CD4-positive, alpha-beta T cell (primary cell): ENCODE results near the gene B4GALT5. TPM values are rescaled to one million over a fixed set of nuclear protein-coding genes. Genes with fewer than 3 reads are reported as not detected.
A peak's percentile ranks its signal among the peaks of the same experiment; 100 is the strongest.

Source experiments
- ATAC-seq: fragments of 200-7000 bp; cut with Tn5 transposase; one replicate; pipeline ENCODE4 v1.10.0; 2022; ENCODE audit warnings: mild to moderate bottlenecking; ENCODE audit not compliant: poor library complexity
- CTCF ChIA-PET: fragments of 350-600 bp; sonication (Branson Sonifier 250); formaldehyde crosslinking; loops from one replicate; lab custom pipeline; 2021; ENCODE audit warnings: antibody characterized with exemption, inconsistent platforms; lab: Charles Lee
- POLR2A ChIA-PET: fragments of 350-600 bp; sonication (Branson Sonifier 250); formaldehyde crosslinking; loops from one replicate; lab custom pipeline; 2021; ENCODE audit warnings: antibody characterized with exemption, inconsistent platforms; lab: Charles Lee
- DNase-seq, 14 experiments: peaks; one replicate each; pipeline ENCODE4 v3.0.0-alpha.2; 2013 to 2020; ENCODE audit warnings: mixed read lengths in 2 of 14
- H3K27ac ChIP-seq, 2 donors: one replicate each; pipeline versions ENCODE4 v1.5.1 to v1.7.0; 2013; ENCODE audit warnings: low read length in 2 of 2, low read depth in 1 of 2, mild to moderate bottlenecking in 1 of 2
- H3K27me3 ChIP-seq, 2 experiments: 1 replicate in 1 of 2; 2 replicates in 1 of 2; pipeline versions ENCODE4 v1.6.1 to v1.7.0; 2013; ENCODE audit warnings: low read length in 2 of 2, control low read depth in 1 of 2, mild to moderate bottlenecking in 1 of 2, moderate library complexity in 1 of 2; ENCODE audit not compliant: insufficient read depth in 2 of 2, control insufficient read depth in 1 of 2
- H3K36me3 ChIP-seq: one replicate; pipeline ENCODE4 v1.6.1; 2013; ENCODE audit warnings: low read length, control low read depth; ENCODE audit not compliant: insufficient read depth
- H3K4me1 ChIP-seq: one replicate; pipeline ENCODE4 v1.6.1; 2013; ENCODE audit warnings: low read length, control low read depth; ENCODE audit not compliant: insufficient read depth
- H3K4me3 ChIP-seq: one replicate; pipeline ENCODE4 v1.5.1; 2013; ENCODE audit warnings: mild to moderate bottlenecking, low read length, moderate library complexity
- H3K9me3 ChIP-seq, 2 experiments: 1 replicate in 1 of 2; 2 replicates in 1 of 2; pipeline versions ENCODE4 v1.6.1 to v1.7.0; 2013; ENCODE audit warnings: low read length in 2 of 2, mild to moderate bottlenecking in 2 of 2, control low read depth in 1 of 2, moderate library complexity in 1 of 2; ENCODE audit not compliant: control insufficient read depth in 1 of 2, insufficient read depth in 1 of 2
- H3K27ac Mint-ChIP-seq: one replicate; pipeline ENCODE4 v1.8.0; 2020; ENCODE audit warnings: mixed read lengths
- H3K27me3 Mint-ChIP-seq: one replicate; pipeline ENCODE4 v1.8.0; 2021; ENCODE audit warnings: mixed read lengths
- H3K36me3 Mint-ChIP-seq: one replicate; pipeline ENCODE4 v1.8.0; 2021; ENCODE audit warnings: low read depth, mixed read lengths
- H3K4me1 Mint-ChIP-seq: one replicate; pipeline ENCODE4 v1.8.0; 2021; ENCODE audit warnings: low read depth, mixed read lengths
- H3K4me3 Mint-ChIP-seq: one replicate; pipeline ENCODE4 v1.8.0; 2020; ENCODE audit warnings: mild to moderate bottlenecking, mixed read lengths
- H3K9me3 Mint-ChIP-seq: one replicate; pipeline ENCODE4 v1.8.0; 2020; ENCODE audit warnings: mixed read lengths
- CTCF ChIP-seq: fragments of 200-600 bp; IDR thresholded peaks from one replicate; pipeline ENCODE4 v1.8.0; 2022; ENCODE audit warnings: antibody characterized with exemption, mild to moderate bottlenecking
- intact Hi-C, 2 experiments: fragments of 100-400 bp; cut with DNase I in 1 of 2; cut with micrococcal nuclease in 1 of 2; formaldehyde crosslinking; loops; one replicate each; pipeline versions ENCODE4 v1.15.1 to v1.9.0; 2023 to 2025; cut with DNase I, micrococcal nuclease
- total RNA-seq, 174 experiments: library from RNA in 2 of 174; stranded (reverse) in 2 of 174; gene quantifications; one replicate each; pipeline ENCODE4 v1.2.3 and lab custom pipeline; 2021 to 2026

Gene B4GALT5
- total RNA-seq, 2 experiments from 2014 or later = 3.1 to 3.2 TPM

- Mint-ChIP-seq H3K4me3 (no peak overlapping the region), H3K9me3 (no peaks in the 10 kb centered on the region), H3K36me3 (no peaks in the 10 kb centered on the region), H3K27ac (no peak overlapping the region), H3K4me1 (peaks cover 17% of the 10 kb centered on the region), H3K27me3 (peaks cover 16% of the 10 kb centered on the region)
- intact Hi-C loops = loop anchor here (1.0 to 10.0 kb wide), 4 partner anchors 114 to 317 kb away; no protein-coding TSS in a partner anchor
- peaks cover 20% of the 10 kb centered on the region for H3K4me1 ChIP-seq
- H3K36me3 ChIP-seq = no peaks in the 10 kb centered on the region
- ChIA-PET POLR2A (no interaction called here), CTCF (interaction anchor here (0.8 to 2.0 kb wide), 5 partner anchors 15 to 240 kb away, joined by 3 to 8 read pairs (median 4); no protein-coding TSS in a partner anchor)
- no peak overlapping the region for H3K4me3 ChIP-seq
- H3K27ac ChIP-seq = no peak overlapping the region
- TF ChIP-seq CTCF = peak; percentile 100
- no peaks in the 10 kb centered on the region for H3K9me3 ChIP-seq
- DNase-seq (peak; percentile 52 to 84 (median 66)), ATAC-seq (peak; percentile 68)
- peaks cover 3 to 14% of the 10 kb centered on the region in 2 experiments for H3K27me3 ChIP-seq
Observed at GRCh38 chr20:49610691-49611538, 102.8 kb downstream of the B4GALT5 start.

- CTCF ChIA-PET = interaction anchor here (0.8 to 2.1 kb wide), 5 partner anchors 12 to 239 kb away, joined by 3 to 14 read pairs (median 6); no protein-coding TSS in a partner anchor
- H3K4me3 ChIP-seq = no peak overlapping the region
Observed at GRCh38 chr20:49608752-49609670, 104.7 kb downstream of the B4GALT5 start.

More at GRCh38 chr20:49608752-49609670, 104.7 kb downstream of the B4GALT5 start:
- Histone ChIP-seq H3K4me1 (peaks cover 20% of the 10 kb centered on the region), H3K36me3 (no peaks in the 10 kb centered on the region), H3K27me3 (peaks cover 3 to 14% of the 10 kb centered on the region in 2 experiments), H3K9me3 (no peaks in the 10 kb centered on the region), H3K27ac (no peak overlapping the region)
- Mint-ChIP-seq H3K27me3 (peaks cover 16% of the 10 kb centered on the region), H3K36me3 (no peaks in the 10 kb centered on the region), H3K4me3 (peak overlapping the region; percentile 53), H3K4me1 (peaks cover 17% of the 10 kb centered on the region), H3K9me3 (no peaks in the 10 kb centered on the region), H3K27ac (no peak overlapping the region)
- ATAC-seq (peak; percentile 86), DNase-seq (peak; percentile 55 to 86 (median 64))
- POLR2A ChIA-PET = no interaction called here
- TF ChIP-seq CTCF = peak; percentile 89
- intact Hi-C loops = loop anchor here (2.0 to 5.0 kb wide), 2 partner anchors 68 to 277 kb away; no protein-coding TSS in a partner anchor
